Measurements from ENCODE around the gene STAT5B. TPM values are rescaled to one million over a fixed set of nuclear protein-coding genes. Genes with fewer than 3 reads are reported as not detected.

Gene STAT5B
- total and polyA plus RNA-seq, 2 of the 13 experiments (the other 11 are each of a cell fraction or from before 2014, with no cell fraction given), result 21.0 to 42.8 TPM

GRCh38 chr17:42315402-42316156 lies 39.4 kb upstream of the STAT5B start (continued):
- TF ChIP-seq STAT6 (CRISPR knock-in tag; IDR thresholded peaks at IDR 0.05; ENCODE audit: borderline replicate concordance) (no peak), ZNF563 (CRISPR knock-in tag; IDR thresholded peaks at IDR 0.05) (no peak), ZHX1 (CRISPR knock-in tag; IDR thresholded peaks at IDR 0.05; ENCODE audit: low read depth) (no peak), GATAD2A (CRISPR knock-in tag; IDR thresholded peaks at IDR 0.05) (no peak), HNRNPH1 (optimal IDR thresholded peaks at IDR 0.05; ENCODE audit: low read depth, low read length) (no peak), ARID4A (CRISPR knock-in tag; IDR thresholded peaks at IDR 0.05; ENCODE audit: borderline replicate concordance) (peak; percentile 36; the same call in 1 of the 2 replicates), ESRRA (CRISPR knock-in tag; IDR thresholded peaks at IDR 0.05; ENCODE audit: low read depth) (0 out of 2 replicates have a peak, but pooled peaks have one; percentile 44), JDP2 (CRISPR knock-in tag; IDR thresholded peaks at IDR 0.05; ENCODE audit: borderline replicate concordance) (no peak), RARA (CRISPR knock-in tag; IDR thresholded peaks at IDR 0.05) (peak; percentile 23; the same call in 1 of the 2 replicates), MTA1 (CRISPR knock-in tag; IDR thresholded peaks at IDR 0.05; ENCODE audit: borderline replicate concordance) (peak; percentile 31; the same call in 1 of the 2 replicates), ZNF687 (CRISPR knock-in tag; IDR thresholded peaks at IDR 0.05) (peak; percentile 32; the same call in 1 of the 2 replicates), IRF9 (CRISPR knock-in tag; IDR thresholded peaks at IDR 0.05; ENCODE audit: borderline replicate concordance) (no peak)
